ENCODE results near the gene ZDHHC19.

The ZDHHC19 gene

GRCh38 chr3:196222876-196223595 lies 11.8 kb upstream of the ZDHHC19 start:
- no peak for TF ChIP-seq CTCF (IDR thresholded peaks at IDR 0.05; ENCODE audit: insufficient read depth, low read depth, low read length, missing control alignments)
- no peak for DNase-seq (ENCODE audit: low read depth)
- no peak overlapping the region for H3K4me3 ChIP-seq (ENCODE audit: low read depth, low read length)

- no peak for TF ChIP-seq CTCF (IDR thresholded peaks at IDR 0.05; ENCODE audit: insufficient read depth, low read depth, low read length, missing control alignments)
- DNase-seq (ENCODE audit: low read depth), result no peak
- no peak overlapping the region for H3K4me3 ChIP-seq (ENCODE audit: low read depth, low read length)
These were observed 9.8 kb upstream of the ZDHHC19 start for GRCh38 chr3:196220991-196221390.

GRCh38 chr3:196220587-196220986 lies 9.4 kb upstream of the ZDHHC19 start:
- no peak for TF ChIP-seq CTCF (IDR thresholded peaks at IDR 0.05; ENCODE audit: insufficient read depth, low read depth, low read length, missing control alignments)
- DNase-seq (ENCODE audit: low read depth), result no peak
- no peak overlapping the region for H3K4me3 ChIP-seq (ENCODE audit: low read depth, low read length)

- no peak for DNase-seq (ENCODE audit: low read depth)
- no peak for TF ChIP-seq CTCF (IDR thresholded peaks at IDR 0.05; ENCODE audit: insufficient read depth, low read depth, low read length, missing control alignments)
- H3K4me3 ChIP-seq (ENCODE audit: low read depth, low read length), result no peak overlapping the region
These were observed 8.7 kb upstream of the ZDHHC19 start for GRCh38 chr3:196219970-196220311.

- peak overlapping the region; percentile 58 for H3K4me3 ChIP-seq (ENCODE audit: low read depth, low read length)
- peak; percentile 80 for DNase-seq (ENCODE audit: low read depth)
- TF ChIP-seq CTCF (IDR thresholded peaks at IDR 0.05; ENCODE audit: insufficient read depth, low read depth, low read length, missing control alignments), result no peak
These were observed 8.2 kb upstream of the ZDHHC19 start for GRCh38 chr3:196219194-196219969.

- H3K4me3 ChIP-seq (ENCODE audit: low read depth, low read length), result peak overlapping the region; percentile 58
These were observed 7.0 kb upstream of the ZDHHC19 start for GRCh38 chr3:196218155-196218712.

More at GRCh38 chr3:196218155-196218712, 7.0 kb upstream of the ZDHHC19 start:
- no peak for TF ChIP-seq CTCF (IDR thresholded peaks at IDR 0.05; ENCODE audit: insufficient read depth, low read depth, low read length, missing control alignments)
- DNase-seq (ENCODE audit: low read depth), result no peak

Data from GM12865 (cell line).